Stimulated activated CD8-positive, alpha-beta memory T cell treated with anti-CD3 and anti-CD28 coated beads, Interleukin-2, amount 100 ng/mL, for 1 hour (primary cell): ENCODE measurements around the gene PDE4A.
"Not testable (repeated sequence)": the region's sequence is repeated elsewhere in the genome, so short reads cannot be mapped to it uniquely, and the experiment has no call there.

ENCODE experiments used
- DNase-seq, 2 donors: peaks; one replicate each; pipeline ENCODE4 v3.0.0-alpha.2; 2020; ENCODE audit warnings: low read depth in 2 of 2

Gene PDE4A

GRCh38 chr19:10420444-10421239 is at the start of gene PDE4A:
PDE4A (plus strand) TSS chr19:10420538; CDS start chr19:10420765, 227 bp downstream.
- DNase-seq: no peak

- DNase-seq: no peak
Measured at GRCh38 chr19:10372690-10373089, 47.6 kb upstream of the PDE4A start.

DNA sequence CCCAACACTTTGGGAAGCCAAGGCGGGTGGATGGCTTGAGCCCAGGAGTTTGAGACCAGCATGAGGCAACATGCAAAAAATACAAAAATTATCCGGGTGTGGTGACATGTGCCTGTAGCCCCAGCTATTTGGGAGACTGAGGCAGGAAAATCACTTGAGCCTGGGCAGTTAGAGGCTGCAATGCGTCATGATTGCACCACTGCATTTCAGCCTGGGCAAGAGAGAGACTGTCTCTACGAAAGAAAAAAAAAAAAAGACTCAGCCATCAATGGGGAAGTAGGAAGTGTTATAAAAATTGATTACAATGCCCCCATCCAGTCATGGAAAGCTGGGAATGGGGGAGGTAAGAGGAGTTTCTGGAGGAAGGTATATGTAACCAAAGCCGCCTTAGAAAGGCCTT is 45.4 kb upstream of the PDE4A start:
- DNase-seq: no peak

GRCh38 chr19:10377140-10377640 is 43.1 kb upstream of the PDE4A start:
- DNase-seq: not testable (repeated sequence)

DNA sequence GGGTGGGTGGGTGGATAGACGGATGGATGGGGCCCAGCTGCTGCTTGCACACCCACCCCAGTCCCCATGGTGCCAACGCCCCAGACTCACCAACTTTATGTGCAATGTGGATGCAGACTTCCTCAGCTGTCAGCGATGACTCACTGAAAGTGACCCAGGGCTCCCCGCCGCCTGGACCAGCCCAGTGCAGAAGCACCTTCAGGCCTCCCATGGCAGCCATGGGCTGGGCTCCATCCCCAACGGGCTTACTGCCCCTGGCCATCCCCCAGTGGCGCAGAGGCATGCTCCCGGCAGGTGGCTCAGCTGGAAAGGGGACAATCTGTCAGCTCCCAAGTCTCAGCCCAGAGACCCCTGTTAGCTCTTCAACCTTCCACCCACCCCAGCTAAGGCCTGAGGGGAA is 42.2 kb upstream of the PDE4A start:
- no peak for DNase-seq

DNA sequence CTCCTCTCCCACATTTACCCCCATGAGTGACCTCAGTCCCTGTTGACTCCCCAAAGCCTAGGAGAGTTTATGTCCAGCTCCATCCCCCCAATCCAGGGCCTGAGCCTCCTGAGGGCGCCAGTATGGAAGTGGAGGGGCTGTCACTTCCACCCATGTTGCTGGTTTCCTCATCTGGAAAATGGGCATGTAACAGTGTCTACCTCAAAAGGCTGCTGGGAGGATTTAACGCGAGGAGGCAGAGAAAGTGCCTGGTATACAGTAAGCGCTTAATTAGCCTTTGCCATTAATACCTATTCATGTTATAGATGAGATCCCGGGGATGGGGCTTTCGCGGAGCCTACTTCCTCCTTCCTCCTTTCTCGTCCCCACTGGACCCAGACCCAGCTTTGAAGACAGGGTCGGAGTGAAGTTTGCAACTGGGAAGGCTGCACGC is 40.4 kb upstream of the PDE4A start:
- no peak for DNase-seq

DNA sequence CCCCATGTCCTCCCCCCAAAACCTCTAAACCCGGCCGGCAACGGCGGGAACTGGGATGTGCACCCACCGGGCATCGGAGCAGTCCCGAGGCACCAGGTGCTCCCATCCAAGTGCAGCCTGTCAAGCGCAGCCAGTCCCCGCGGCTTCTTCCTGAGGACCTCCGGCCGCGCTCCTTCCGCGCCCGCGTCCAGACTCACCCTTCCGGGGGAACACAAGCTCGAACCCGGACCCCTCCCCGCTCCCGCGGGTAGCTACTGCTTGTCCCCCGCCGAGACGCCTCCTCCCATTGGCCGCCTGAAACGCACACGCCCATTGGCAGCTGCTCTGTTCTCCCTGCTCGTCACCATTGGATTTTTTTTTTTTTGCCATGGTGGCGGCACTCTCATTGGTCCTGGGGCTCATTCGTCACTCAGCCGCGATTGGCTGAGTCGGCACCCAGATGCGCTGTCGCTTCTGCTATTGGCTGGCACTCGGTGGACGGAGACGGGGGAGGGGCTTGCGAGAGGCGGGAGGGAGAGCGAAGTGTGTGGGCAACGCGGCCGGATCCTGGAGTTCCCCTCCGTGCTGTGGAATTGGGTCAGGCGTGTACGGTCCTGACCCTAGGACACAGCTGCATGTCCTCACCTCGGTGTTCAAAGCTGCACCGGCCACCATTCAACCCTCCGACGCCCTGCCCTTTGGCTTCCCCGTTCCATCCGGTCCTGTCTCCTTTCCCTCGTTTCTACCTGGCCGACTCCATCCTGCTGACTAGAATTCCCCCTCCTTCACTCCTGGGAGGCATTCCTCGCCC is 39.8 kb upstream of the PDE4A start, which contains the start of gene TYK2:
TYK2 (minus strand) TSS at position 260 of the 790 bp plus-strand sequence. CDS start 2,166 bp downstream, outside the sequence.
- peak; percentile 90 for DNase-seq

DNA sequence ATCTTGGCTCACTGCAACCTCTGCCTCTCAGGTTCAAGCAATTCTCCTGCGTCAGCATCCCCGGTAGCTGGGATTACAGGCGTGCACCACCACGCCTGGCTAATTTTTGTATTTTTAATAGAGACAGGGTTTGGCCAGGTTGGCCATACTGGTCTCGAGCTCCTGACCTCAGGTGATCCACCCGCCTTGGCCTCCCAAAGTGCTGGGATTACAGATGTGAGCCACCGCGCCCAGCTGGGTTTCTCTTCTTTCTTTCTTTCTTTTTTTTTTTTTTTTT is 37.2 kb upstream of the PDE4A start:
- not testable (repeated sequence) for DNase-seq

- no peak for DNase-seq
Measured at GRCh38 chr19:10384580-10384979, 35.8 kb upstream of the PDE4A start.

- peak; percentile 74 to 75 for DNase-seq
Measured at GRCh38 chr19:10388957-10389356, 31.4 kb upstream of the PDE4A start.

DNA sequence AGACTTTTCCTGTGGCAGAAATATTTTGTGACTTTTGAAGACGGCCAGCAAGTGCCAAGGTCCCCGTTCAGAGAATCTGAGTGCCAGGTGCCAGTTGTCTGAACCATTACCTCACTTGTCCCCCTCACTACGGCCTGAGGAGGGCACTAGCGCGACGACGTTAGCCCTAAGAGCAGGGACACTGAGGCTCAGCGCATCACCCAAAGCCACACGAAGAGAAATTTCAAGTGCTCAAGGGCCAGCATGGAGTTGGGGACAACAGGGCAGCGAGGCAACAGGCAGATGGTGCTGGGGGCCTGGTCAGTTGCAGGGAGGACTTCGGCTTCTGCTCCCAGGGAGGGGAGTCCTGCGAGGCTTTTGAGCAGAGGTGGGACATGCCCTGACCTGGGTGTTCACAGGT is 30.5 kb upstream of the PDE4A start:
- DNase-seq: no peak

DNA sequence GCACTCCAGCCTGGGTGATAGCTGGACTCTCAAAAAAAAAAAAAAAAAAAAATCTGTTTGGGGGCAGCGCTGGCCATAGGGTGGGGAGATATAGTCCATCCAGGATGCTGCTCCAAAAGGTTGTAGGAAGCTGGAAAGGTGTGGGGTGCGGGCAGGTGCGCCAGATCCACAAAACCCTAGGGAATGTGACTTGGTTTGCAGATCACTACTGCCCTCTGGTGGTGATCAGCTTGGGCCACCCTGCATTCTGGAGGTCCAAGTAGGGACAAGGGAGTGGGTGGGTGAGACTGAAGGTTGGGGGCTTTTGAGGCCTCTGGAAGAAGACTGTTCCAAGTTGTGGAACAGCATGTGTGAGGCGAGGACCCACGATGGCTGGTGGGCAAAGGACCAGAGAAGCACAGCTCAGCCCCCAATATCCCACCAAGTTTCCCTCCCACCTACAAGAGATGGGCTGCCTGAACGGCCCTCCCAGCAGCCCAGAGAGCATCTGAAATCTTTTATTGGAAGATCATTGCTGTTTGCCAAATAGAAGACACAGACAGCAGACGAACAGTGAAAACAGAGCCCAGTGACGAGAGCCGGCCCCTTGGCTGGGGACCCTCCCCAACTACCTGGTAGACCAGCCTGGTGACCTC is 29.6 kb upstream of the PDE4A start:
- DNase-seq: peak; percentile 37 to 41

DNA sequence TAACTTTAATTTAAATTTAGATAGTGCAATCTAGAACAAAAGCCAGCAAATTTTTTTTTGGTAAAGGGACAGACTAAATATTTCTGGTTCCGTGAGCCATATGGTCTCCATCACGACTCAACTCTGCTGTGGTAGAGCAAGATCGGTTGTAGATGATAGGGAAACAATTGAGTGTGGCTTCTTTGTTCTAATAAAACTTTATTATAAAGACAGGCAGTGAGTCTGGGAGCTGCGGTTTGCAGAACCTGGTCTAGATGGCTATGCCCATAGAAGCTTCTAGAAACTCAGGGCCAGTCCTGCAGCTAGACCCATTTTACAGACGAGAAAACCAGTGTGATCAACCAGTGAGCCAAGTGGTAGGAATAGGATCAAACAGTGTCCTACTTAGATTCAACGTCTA is 28.2 kb upstream of the PDE4A start:
- no peak for DNase-seq

DNA sequence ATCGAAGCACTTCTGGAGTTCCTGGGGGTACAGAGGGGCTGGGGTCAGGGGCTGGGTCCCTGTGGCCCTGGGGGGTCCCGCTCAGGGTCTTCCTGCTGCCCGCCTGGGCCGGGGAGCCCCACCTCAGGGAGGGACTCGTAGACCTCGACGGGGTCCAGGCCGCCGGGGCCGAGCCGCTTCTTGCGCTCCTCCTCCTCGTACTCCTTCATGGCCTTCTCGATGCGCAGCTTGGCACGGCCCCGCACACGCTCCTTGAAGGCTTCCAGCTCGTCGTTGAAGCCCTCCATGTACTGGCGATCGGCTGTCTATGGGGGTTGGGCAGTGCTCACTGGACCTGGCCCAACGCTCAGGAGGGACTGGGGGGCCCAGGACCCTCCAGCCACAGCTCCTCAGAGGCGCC is 27.2 kb upstream of the PDE4A start:
- DNase-seq: no peak

GRCh38 chr19:10395003-10395402 is 25.3 kb upstream of the PDE4A start:
- no peak for DNase-seq

- DNase-seq: no peak
Measured at GRCh38 chr19:10395436-10395835, 24.9 kb upstream of the PDE4A start.

- DNase-seq: no peak
Measured at GRCh38 chr19:10395917-10396316, 24.4 kb upstream of the PDE4A start.

- no peak for DNase-seq
Measured at GRCh38 chr19:10398819-10399218, 21.5 kb upstream of the PDE4A start.

GRCh38 chr19:10399340-10399739 is 21.0 kb upstream of the PDE4A start:
- DNase-seq: not testable (repeated sequence)

DNA sequence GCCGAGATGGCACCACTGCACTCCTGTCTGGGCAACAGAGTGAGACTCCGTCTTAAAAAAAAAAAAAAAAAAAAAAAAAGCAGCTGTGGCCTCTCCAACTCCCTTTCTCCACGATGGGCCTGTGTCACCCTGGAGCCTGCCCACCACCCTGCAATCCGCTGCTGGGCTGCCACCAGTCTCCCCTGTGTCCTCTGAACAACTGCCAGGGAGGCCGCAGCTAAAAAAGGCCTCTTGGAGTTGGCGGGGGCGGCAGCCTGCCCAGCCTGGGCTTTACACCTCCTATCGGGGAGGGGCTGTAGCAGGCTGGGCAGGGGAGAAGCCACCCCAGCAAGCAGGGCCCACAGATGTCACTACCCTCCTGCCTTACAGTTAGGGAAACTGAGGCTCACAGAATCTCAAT is 20.5 kb upstream of the PDE4A start:
- no peak for DNase-seq

DNA sequence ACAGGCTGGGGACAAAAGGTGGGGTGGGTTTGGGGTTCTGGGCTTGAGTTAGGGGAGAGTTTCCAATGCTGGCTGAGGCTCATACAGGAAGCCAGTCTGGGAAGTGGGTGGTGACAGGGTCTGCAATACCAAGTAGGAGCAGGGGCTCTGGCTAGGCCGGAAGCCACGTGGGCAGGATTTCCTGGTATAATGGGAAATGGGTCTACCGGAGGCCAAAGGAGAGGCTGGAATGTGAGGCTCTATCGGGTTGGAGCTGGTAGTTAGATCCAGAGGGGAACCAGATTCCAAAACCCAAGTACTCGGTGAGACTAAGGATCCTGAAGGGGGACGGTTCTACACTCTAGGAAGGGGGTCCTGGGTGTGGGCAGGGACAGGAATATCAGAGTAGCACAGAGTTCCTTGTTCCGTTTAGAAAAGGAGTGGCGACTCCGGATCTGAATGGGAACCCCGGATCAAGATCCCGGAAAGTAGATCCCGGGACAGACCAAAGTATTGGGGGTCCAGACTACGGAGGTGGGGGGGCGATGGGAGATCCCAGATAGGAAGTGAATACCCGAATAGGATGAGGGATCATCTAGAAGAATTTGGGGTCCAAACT is 17.8 kb upstream of the PDE4A start:
- no peak for DNase-seq
